K562 (cell line): ENCODE measurements around the gene TXLNA. TPM values are rescaled to one million over a fixed set of nuclear protein-coding genes. Genes with fewer than 3 reads are reported as not detected.

Source experiments
- ATAC-seq: fragments of 200-7000 bp; cut with Tn5 transposase; 3 replicates; pipeline ENCODE4 v1.9.1; 2020; ENCODE audit warnings: moderate library complexity
- BruUV-seq: library from RNA; stranded (reverse); fragments of 400-500 nt; replicated peaks from 2 replicates; lab custom pipeline; 2021; lab: Mats Ljungman, UMichigan
- CTCF ChIA-PET: fragments of 300-600 bp; formaldehyde crosslinking; extraction: SDS; loops from one replicate; lab custom pipeline; 2021; ENCODE audit warnings: low intra/inter-chr PET ratio; lab: Yijun Ruan, JAX
- POLR2A ChIA-PET: fragments of 300-600, 350-650 bp; sonication (Branson Sonifier 250); formaldehyde crosslinking; extraction: SDS; loops from one replicate; lab custom pipeline; 2021; ENCODE audit warnings: antibody characterized with exemption, inconsistent platforms; lab: Yijun Ruan, JAX
- DNase-seq, 4 experiments: peaks; one replicate each; pipeline versions ENCODE4 v3.0.0 to v3.0.0-alpha.2; 2011 to 2018; ENCODE audit warnings: low spot score in 3 of 4, mixed read lengths in 3 of 4; ENCODE audit errors: extremely low read depth in 1 of 4
- FAIRE-seq: peaks from 2 replicates; lab custom pipeline; 2011; peaks lifted over from hg19 to GRCh38; lab: Jason Lieb, UNC
- H2AFZ ChIP-seq: 2 replicates; pipeline ENCODE4 v1.6.0; 2011; ENCODE audit warnings: low read depth, low read length, control low read depth, inconsistent platforms
- H3K27ac ChIP-seq: fragments of 200-600 bp; 3 replicates; pipeline ENCODE4 v1.8.0; 2011; ENCODE audit warnings: low read depth, mild to moderate bottlenecking, control low read depth, inconsistent platforms, low read length, moderate library complexity, mixed read lengths; ENCODE audit errors: extremely low read depth
- H3K27me3 ChIP-seq, 2 experiments: fragments of 300-600 bp in 1 of 2; 2 replicates in 1 of 2; 3 replicates in 1 of 2; pipeline versions ENCODE4 v1.6.0 to v1.8.0; 2011; ENCODE audit warnings: inconsistent platforms in 2 of 2, low read length in 2 of 2, mild to moderate bottlenecking in 1 of 2, mixed read lengths in 1 of 2, moderate library complexity in 1 of 2; ENCODE audit not compliant: control insufficient read depth in 2 of 2, insufficient read depth in 2 of 2
- H3K36me3 ChIP-seq: fragments of 300-600 bp; 3 replicates; pipeline ENCODE4 v1.8.0; 2011; ENCODE audit warnings: mild to moderate bottlenecking, low read length, inconsistent platforms; ENCODE audit not compliant: control insufficient read depth, insufficient read depth
- H3K4me1 ChIP-seq, 2 experiments: fragments of 200-600 bp in 1 of 2; replicated peaks in 1 of 2; 2 replicates in 1 of 2; 3 replicates in 1 of 2; pipeline versions ENCODE4 v1.5.1 to v1.8.0; 2011; ENCODE audit warnings: inconsistent platforms in 2 of 2, low read length in 2 of 2, mild to moderate bottlenecking in 1 of 2, mixed read lengths in 1 of 2, moderate library complexity in 1 of 2; ENCODE audit not compliant: control insufficient read depth in 2 of 2, insufficient read depth in 2 of 2
- H3K4me2 ChIP-seq: 2 replicates; pipeline ENCODE4 v1.6.1; 2011; ENCODE audit warnings: low read length, control low read depth, inconsistent platforms, mixed read lengths; ENCODE audit not compliant: insufficient read depth
- H3K4me3 ChIP-seq: fragments of 200-600 bp; sonication (generic), shearing (Covaris generic); 2 replicates; pipeline ENCODE4 v1.5.1; 2016; ENCODE audit warnings: control low read depth, inconsistent platforms
- H3K79me2 ChIP-seq: fragments of 200-600 bp; 3 replicates; pipeline ENCODE4 v1.8.0; 2011; ENCODE audit warnings: low read length, inconsistent platforms; ENCODE audit not compliant: control insufficient read depth, insufficient read depth
- H3K9ac ChIP-seq, 2 experiments: 2 replicates each; pipeline versions ENCODE4 v1.6.0 to v1.6.1; 2011; ENCODE audit warnings: low read depth in 2 of 2, low read length in 2 of 2, control low read depth in 1 of 2, inconsistent platforms in 1 of 2, mild to moderate bottlenecking in 1 of 2, mixed read lengths in 1 of 2; ENCODE audit not compliant: insufficient read depth in 1 of 2
- H3K9me1 ChIP-seq: one replicate; pipeline ENCODE4 v1.6.0; 2011; ENCODE audit warnings: inconsistent platforms, mild to moderate bottlenecking, low read length, moderate library complexity; ENCODE audit not compliant: control insufficient read depth, insufficient read depth
- H3K9me3 ChIP-seq: replicated peaks from 2 replicates; pipeline ENCODE4 v1.5.1; 2011; ENCODE audit warnings: low read depth, low read length, inconsistent platforms; ENCODE audit not compliant: control insufficient read depth, insufficient read depth
- H4K20me1 ChIP-seq: replicated peaks from 2 replicates; pipeline ENCODE4 v1.6.1; 2011; ENCODE audit warnings: low read length, inconsistent platforms, mixed read lengths; ENCODE audit not compliant: control insufficient read depth, insufficient read depth
- ATF6 ChIP-seq: sonication (generic); formaldehyde crosslinking; IDR thresholded peaks from 2 replicates; pipeline ENCODE4 v1.4.0; 2020; ENCODE audit warnings: mild to moderate bottlenecking, missing genetic modification reagents
- ATF7 ChIP-seq: fragments of 450-650 bp; IDR thresholded peaks from 2 replicates; pipeline ENCODE4 v1.7.1; 2014; ENCODE audit warnings: mild to moderate bottlenecking, moderate library complexity
- NFIC ChIP-seq: fragments of 450-650 bp; IDR thresholded peaks from 2 replicates; pipeline ENCODE4 v1.6.1; 2017; ENCODE audit warnings: mild to moderate bottlenecking, inconsistent platforms
- ZKSCAN3 ChIP-seq: fragments of 250-450 bp; sonication (Bioruptor Pico); IDR thresholded peaks from 2 replicates; pipeline ENCODE4 v1.4.0; 2020
- ZNF23 ChIP-seq: fragments of 250-450 bp; sonication (Bioruptor Pico); IDR thresholded peaks from 2 replicates; pipeline ENCODE4 v1.4.0; 2020; ENCODE audit warnings: mild to moderate bottlenecking
- in situ Hi-C: fragments of 300-500 bp; cut with MboI; formaldehyde crosslinking; loops from 4 replicates; pipeline ENCODE4 v1.15.0; 2018; ENCODE audit warnings: inconsistent platforms, mixed read lengths
- intact Hi-C: fragments of 100-400 bp; cut with micrococcal nuclease; formaldehyde crosslinking; loops from 2 replicates; pipeline ENCODE4 v1.14.2; 2022
- polyA plus RNA-seq, 8 experiments: library from polyadenylated mRNA; depleted of rRNA in 4 of 8; stranded (reverse) in 5 of 8; unstranded in 3 of 8; fragments of >200 nt; fragmentation: Nextera tagmentation in 2 of 8; fragmentation: Illumina TruSeq in 1 of 8; extraction: Ambion mirVana in 2 of 8; extraction: Trizol in 1 of 8; gene quantifications; 2 replicates each; pipeline versions ENCODE4 v1.2.1 to v1.2.3, GENCODE V29; 2011 to 2014; ENCODE audit warnings: inconsistent platforms in 1 of 8, missing spikeins in 1 of 8
- total RNA-seq, 7 experiments: library from RNA; depleted of rRNA in 6 of 7; stranded (reverse); fragments of >200 nt in 6 of 7; fragmentation: Illumina TruSeq in 2 of 7; extraction: Trizol in 2 of 7; gene quantifications; 2 replicates each; pipeline versions ENCODE4 v1.2.1 to v1.2.3, GENCODE V29; 2011 to 2021; ENCODE audit warnings: low replicate concordance in 1 of 7
- TF ChIP-seq, protein P1 (sequence below): IDR thresholded peaks from 2 replicates; pipeline ENCODE4 v1.6.1; 2012; ENCODE audit warnings: low read depth, low read length, improper control_type of control experiment, borderline replicate concordance

TXLNA gene
- total and polyA plus RNA-seq, 9 of the 15 experiments (the other 6 are each of a cell fraction or from before 2014, with no cell fraction given): 9.2 to 54.5 (median 39.3) TPM

DNA sequence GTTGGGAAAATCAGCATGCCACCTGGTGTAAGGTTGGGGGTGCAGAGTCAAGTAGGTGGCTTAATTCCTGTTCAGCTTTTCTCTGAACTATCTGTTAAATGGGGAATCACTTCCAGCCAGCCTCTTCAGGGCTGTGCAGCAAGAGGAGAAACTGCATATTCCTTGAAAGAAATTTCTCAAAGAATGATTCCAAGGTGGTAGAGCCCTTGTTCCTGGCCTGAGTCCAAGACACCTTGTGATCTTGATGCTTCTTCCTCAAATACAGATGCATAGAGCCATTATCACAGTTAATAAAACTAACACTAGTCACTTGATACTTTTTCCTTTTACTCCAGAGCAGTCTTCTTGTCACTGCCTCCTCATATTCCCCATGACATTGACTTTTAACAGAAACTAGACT is 5.2 kb downstream of the TXLNA start:
- no peak for FAIRE-seq
- Histone ChIP-seq H3K79me2 (peaks cover 68% of the 10 kb centered on the region), H4K20me1 (no peaks in the 10 kb centered on the region; the same call in 1 of the 2 replicates), H2AFZ (no peak overlapping the region), H3K4me1 (peaks cover 16 to 23% of the 10 kb centered on the region in 2 experiments), H3K27me3 (no peaks in the 10 kb centered on the region), H3K9me3 (no peaks in the 10 kb centered on the region), H3K27ac (no peak overlapping the region; the same call in 2 of the 3 replicates), H3K36me3 (peaks cover 85% of the 10 kb centered on the region), H3K4me2 (no peak overlapping the region), H3K9me1 (peaks cover 4% of the 10 kb centered on the region), H3K9ac (peak overlapping the region in 1 of 2 experiments; percentile 31; a peak in 1 of 4 replicates)
- in situ Hi-C loops: no loop called here
- BruUV-seq: no TSS peak
- POLR2A ChIA-PET: interaction anchor here (0.6 to 11.6 kb wide), 6 partner anchors 12 to 111 kb away, joined by 3 to 201 read pairs (median 3); partner anchors contain the start of genes CCDC28B, IQCC, KPNA6 and TMEM39B
- no peak for DNase-seq
- CTCF ChIA-PET: no interaction called here
- no peak for ATAC-seq
- TF ChIP-seq ATF6 (CRISPR knock-in tag) (no peak), ZNF23 (CRISPR knock-in tag) (no peak), ZKSCAN3 (CRISPR knock-in tag) (no peak), NFIC (peak; percentile 55; the same call in 1 of the 2 replicates), ATF7 (no peak)
- TF ChIP-seq, protein P1, sequence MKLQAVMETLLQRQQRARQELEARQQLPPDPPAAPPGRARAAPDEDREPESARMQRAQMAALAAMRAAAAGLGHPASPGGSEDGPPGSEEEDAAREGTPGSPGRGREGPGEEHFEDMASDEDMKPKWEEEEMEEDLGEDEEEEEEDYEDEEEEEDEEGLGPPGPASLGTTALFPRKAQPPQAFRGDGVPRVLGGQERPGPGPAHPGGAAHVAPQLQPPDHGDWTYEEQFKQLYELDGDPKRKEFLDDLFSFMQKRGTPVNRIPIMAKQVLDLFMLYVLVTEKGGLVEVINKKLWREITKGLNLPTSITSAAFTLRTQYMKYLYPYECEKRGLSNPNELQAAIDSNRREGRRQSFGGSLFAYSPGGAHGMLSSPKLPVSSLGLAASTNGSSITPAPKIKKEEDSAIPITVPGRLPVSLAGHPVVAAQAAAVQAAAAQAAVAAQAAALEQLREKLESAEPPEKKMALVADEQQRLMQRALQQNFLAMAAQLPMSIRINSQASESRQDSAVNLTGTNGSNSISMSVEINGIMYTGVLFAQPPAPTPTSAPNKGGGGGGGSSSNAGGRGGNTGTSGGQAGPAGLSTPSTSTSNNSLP: no peak
- TF ChIP-seq, all 486 proteins: peak for 1
- H3K4me3 ChIP-seq: no peak overlapping the region
- intact Hi-C loops: loop anchor here (5.0 to 10.0 kb wide), 2 partner anchors 57 to 170 kb away; partner anchors contain the start of gene KHDRBS1
